AG04449 (cell line): Measurements from ENCODE around the gene KIF25.

Source experiments
- CTCF ChIA-PET: fragments of 350-600 bp; formaldehyde crosslinking; extraction: SDS; loops from one replicate; lab custom pipeline; 2021; ENCODE audit warnings: antibody characterized with exemption; lab: Yijun Ruan, JAX
- POLR2A ChIA-PET: fragments of 400-600, 350-600 bp; formaldehyde crosslinking; extraction: SDS; loops from one replicate; lab custom pipeline; 2020; ENCODE audit warnings: antibody characterized with exemption, inconsistent platforms; lab: Yijun Ruan, JAX
- DNase-seq: peaks from one replicate; pipeline ENCODE4 v3.0.0-alpha.2; 2010; ENCODE audit warnings: low read depth, low spot score
- H3K4me3 ChIP-seq: 2 replicates; pipeline ENCODE4 v1.5.1; 2011; ENCODE audit warnings: low read depth, mild to moderate bottlenecking, control low read depth, low read length
- TF ChIP-seq, protein P1 (sequence below): IDR thresholded peaks from one replicate; pipeline ENCODE4 v1.5.1; 2011; ENCODE audit warnings: mild to moderate bottlenecking, moderate library complexity, low read length, control low read depth, inconsistent platforms; ENCODE audit not compliant: insufficient read depth; ENCODE audit errors: missing control alignments

The KIF25 gene

DNA sequence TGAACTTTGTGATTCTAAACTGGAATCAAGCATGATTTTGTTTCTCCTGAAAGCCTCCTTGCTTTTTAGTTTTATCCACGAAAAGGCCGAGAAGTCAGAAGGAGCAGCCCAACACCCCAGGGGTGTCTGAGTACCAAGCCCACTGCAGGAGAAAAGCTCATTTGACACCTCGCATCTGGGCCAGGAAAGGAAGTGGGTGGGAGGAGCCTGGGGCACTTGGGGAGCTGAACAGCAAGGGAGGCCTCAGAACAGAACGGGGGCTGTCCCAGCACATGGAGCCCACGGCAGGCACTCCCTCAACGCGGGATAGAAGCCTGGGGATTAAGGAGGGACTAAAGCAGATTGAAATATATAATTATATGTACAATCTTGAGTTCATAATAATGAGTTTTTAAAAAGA lies 6.6 kb downstream of the KIF25 start:
- TF ChIP-seq, protein P1, sequence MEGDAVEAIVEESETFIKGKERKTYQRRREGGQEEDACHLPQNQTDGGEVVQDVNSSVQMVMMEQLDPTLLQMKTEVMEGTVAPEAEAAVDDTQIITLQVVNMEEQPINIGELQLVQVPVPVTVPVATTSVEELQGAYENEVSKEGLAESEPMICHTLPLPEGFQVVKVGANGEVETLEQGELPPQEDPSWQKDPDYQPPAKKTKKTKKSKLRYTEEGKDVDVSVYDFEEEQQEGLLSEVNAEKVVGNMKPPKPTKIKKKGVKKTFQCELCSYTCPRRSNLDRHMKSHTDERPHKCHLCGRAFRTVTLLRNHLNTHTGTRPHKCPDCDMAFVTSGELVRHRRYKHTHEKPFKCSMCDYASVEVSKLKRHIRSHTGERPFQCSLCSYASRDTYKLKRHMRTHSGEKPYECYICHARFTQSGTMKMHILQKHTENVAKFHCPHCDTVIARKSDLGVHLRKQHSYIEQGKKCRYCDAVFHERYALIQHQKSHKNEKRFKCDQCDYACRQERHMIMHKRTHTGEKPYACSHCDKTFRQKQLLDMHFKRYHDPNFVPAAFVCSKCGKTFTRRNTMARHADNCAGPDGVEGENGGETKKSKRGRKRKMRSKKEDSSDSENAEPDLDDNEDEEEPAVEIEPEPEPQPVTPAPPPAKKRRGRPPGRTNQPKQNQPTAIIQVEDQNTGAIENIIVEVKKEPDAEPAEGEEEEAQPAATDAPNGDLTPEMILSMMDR: no peak
- no peak for DNase-seq
- H3K4me3 ChIP-seq: no peak overlapping the region
- POLR2A ChIA-PET: no interaction called here
- CTCF ChIA-PET: no interaction called here

DNA sequence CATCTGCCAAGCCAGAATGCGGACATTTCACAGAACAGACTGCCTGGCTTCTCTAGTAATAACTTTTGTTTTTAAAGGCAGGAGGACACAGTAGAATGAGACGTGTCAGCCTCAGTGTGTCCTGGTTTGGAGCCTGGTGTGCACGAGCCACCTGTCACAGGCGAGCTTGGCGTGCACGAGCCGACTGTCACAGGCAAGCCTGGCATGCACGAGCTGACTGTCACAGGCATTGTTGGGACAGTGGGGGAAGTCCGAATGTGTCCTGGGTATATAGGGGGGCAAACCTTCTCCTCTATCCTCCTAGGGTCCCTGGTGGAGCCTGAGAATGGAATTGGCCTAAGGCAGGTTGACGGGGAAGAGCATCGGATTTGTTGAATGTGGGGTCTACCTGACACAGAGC lies 7.5 kb downstream of the KIF25 start:
- CTCF ChIA-PET: no interaction called here
- POLR2A ChIA-PET: no interaction called here

DNA sequence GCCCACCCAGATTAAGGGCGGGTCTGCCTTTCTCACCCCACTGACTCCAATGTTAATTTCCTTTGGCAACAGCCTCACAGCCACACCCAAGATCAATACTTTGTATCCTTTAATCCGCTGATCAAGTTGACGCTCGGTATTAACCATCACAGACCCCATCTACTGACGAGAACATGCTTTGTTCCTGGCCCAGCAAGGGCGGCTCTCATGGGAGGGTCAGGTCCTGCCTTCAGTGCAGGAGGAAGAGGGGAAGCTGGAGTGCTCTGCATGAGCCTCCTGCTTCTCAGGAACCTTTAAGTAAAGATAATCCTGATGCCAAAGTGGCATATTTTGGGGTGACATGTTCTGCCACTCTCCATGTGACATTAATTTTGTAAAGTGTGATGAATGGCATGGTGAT lies 8.3 kb downstream of the KIF25 start:
- ChIA-PET CTCF (no interaction called here), POLR2A (no interaction called here)
- DNase-seq: no peak
- H3K4me3 ChIP-seq: no peak overlapping the region
- TF ChIP-seq, protein P1: no peak

More for the DNA sequence above, 7.5 kb downstream of the KIF25 start:
- no peak overlapping the region for H3K4me3 ChIP-seq
- TF ChIP-seq, protein P1: no peak
- no peak for DNase-seq

DNA sequence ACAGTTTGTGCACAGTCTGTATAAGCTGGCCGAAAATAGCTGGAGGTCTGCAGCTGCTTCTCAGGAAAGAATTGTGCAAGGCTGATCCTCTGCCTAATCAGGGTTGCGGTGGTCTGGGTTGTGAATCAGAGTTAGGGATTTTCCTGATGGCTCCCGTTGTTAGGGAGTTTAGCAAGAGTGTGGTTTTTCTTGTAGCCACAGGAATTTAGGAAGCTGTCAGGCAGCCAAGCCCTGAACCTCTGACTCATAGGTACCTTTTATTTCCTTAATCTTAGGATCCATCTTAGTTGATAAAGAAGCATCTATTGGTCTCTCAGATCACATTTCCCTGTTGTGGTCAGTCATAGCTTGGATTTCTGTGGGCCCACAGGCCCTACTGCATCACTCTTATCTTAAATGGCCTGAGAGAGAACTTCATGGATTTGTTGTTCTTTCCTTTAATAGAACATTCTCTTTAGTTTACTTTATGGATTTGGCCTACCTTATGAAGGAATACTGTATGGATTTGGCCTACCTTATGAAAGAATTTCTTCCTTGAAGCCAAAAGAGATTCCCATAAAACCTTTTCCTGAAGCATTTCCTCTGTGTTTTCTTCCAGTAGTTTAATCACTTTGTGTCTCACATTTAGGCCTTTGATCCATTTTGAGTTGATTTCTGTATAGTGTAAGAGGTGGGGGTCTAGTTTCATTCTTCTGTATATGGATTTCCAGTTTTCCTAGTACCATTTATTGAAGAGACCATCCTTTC lies 10.3 kb downstream of the KIF25 start:
- H3K4me3 ChIP-seq: no peak overlapping the region
- ChIA-PET CTCF (no interaction called here), POLR2A (interaction anchor here (0.6 kb wide), 1 partner anchor 193 kb away, joined by 5 read pairs; no protein-coding TSS in a partner anchor)
- TF ChIP-seq, protein P1: no peak
- peak; percentile 98 for DNase-seq

DNA sequence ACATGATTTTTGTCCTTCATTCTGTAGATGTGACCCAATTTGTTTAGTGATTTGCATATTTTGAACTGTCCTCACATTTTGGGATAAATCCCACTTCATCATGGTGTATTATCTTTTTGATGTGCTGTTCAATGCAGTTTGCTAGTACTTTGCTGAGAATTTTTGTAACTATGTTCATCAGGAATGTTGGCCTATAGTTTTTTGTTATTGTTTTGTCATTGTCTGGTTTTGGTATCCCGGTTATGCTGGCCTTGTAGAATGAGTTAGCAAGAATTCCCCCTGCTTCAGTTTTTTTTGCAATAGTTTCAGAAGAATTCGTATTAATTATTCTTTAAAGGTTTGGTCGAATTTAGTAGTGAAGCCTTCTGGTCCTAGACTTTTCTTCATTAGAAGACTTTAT lies 11.9 kb downstream of the KIF25 start:
- POLR2A ChIA-PET: no interaction called here
- CTCF ChIA-PET: no interaction called here
- DNase-seq: no peak
- TF ChIP-seq, protein P1: no peak
- no peak overlapping the region for H3K4me3 ChIP-seq

DNA sequence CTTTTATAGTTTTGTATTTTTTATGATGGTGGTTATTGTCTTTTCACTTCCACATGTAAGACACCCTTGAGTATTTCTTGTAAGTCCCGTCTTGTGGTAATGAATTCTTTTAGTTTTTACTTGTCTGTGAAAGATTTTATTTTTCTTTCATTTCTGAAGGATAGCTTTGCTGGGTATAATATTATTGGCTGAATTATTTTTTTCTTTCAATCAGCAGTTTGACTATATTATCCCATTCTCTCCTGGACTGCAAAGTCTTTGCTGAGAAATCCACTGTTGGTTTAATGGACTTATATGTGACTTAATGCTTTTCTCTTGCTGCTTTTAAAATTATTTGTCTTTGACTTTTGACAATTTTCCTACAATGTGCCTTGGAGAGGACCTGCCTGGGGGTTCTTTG lies 13.8 kb downstream of the KIF25 start:
- TF ChIP-seq, protein P1: no peak
- no peak overlapping the region for H3K4me3 ChIP-seq
- ChIA-PET CTCF (interaction anchor here (0.8 kb wide), 1 partner anchor 22 kb away, joined by 3 read pairs; no protein-coding TSS in a partner anchor), POLR2A (no interaction called here)
- DNase-seq: no peak
